Myocyte (in vitro differentiated cells): ENCODE measurements around the gene FABP2. TPM values are rescaled to one million over a fixed set of nuclear protein-coding genes. Genes with fewer than 3 reads are reported as not detected.
"Not testable (repeated sequence)": the region's sequence is repeated elsewhere in the genome, so short reads cannot be mapped to it uniquely, and the experiment has no call there.

Source experiments
- DNase-seq: peaks from one replicate; pipeline ENCODE4 v3.0.0-alpha.2; 2012; ENCODE audit warnings: low read depth
- polyA plus RNA-seq: library from polyadenylated mRNA; unstranded; fragments of >200 nt; gene quantifications from one replicate; pipeline ENCODE4 v1.2.1, GENCODE V29; 2012; ENCODE audit warnings: missing spikeins
- total RNA-seq: library from RNA; depleted of rRNA; stranded (reverse); fragments of >200 nt; gene quantifications from 2 replicates; pipeline ENCODE4 v1.2.3, GENCODE V29; 2014

Gene FABP2
- not detected in 2 replicates for total RNA-seq
- polyA plus RNA-seq = 0.04 TPM

DNA sequence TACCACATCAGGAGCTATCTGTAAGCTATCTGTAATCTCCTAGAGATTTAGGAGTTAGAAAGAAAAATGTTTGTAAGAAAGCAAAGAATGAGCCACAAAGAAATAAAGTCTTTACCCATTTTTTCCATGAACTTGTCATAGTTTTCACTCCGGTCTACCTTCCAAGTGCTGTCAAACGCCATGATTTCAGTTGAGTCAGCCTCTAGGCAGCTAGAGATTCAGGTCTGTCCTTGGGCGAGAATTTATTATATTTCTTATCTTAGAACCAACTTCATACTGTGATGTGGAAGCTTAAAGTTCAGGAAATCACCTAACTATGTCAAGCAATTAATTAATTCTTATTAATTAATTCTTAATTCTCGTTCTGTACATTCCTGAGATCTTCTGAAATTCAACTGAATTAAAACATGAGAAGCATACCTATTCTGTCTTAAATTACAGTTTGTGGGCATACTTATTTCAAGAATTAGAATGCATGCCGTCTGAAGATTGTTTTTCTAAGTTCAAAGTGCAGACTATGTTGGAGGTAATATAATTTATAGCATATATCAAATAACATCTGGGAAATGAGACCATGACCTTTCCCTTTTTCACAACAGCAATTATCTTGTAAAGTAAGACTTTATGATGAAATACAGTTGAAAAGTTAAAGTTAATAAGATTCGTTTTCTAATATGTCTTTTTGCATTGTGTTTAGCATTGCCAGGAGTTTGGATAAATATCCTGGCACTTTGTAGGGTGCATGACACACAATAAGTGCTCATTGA is at the start of gene FABP2:
FABP2 (minus strand) TSS at position 218 of the 767 bp plus-strand sequence; CDS start at position 182, 36 bp downstream.
- DNase-seq = no peak

DNA sequence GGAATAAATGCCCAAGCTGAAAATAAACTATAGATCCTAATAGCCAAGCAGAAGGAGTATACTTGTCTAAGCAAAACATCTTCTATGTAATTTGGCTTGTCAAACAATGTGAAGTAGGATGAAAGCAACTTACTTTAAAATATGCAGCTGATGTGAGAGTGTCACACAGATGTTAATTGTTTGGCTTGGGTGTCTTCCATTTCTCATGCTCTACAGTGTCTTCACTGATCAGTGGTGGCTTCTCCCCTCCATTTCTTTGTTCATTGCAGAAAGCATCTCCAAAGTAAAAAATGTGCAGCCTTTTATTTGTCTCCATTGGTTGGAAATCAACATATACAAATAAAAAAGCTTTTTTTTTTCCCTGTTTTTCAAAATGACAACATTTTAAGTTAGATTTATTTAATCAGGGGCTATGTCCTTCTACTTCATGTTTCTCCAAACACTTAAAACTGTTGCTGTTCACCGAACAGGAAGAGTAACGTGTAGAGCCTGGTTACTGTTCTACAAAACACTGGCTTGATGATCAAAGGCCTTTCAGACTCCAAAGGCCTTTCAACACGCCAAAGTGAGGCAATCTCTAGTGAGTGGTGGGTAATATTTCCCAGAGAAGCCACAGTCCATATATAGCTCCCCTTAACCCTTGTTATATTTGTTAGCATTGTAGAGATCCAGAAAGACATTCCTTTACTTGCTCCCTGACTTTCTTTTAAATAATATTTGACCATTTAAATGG is 49.2 kb upstream of the FABP2 start:
- not testable (repeated sequence) for DNase-seq

GRCh38 chr4:119370392-119370791 is 48.5 kb upstream of the FABP2 start:
- DNase-seq = peak; percentile 15

DNA sequence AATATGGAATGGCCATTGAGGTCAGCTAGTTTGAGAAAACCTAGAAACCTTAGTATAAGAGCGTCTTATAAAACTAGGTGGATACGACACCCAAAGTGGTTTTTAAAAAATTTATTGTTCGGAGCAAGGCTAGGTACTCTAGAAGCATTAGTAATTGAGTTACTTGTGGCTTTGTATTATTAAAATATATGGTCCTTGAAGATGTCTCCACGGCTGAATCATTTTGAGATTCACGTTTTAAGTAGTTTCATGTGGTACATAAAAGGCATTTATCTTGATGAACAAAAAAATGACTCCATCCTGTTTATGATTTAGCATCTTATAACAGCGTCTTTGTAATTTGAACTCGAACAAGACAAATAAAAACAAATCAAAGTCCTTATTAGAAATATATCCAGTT is 44.9 kb upstream of the FABP2 start:
- not testable (repeated sequence) for DNase-seq

GRCh38 chr4:119364203-119364602 is 42.3 kb upstream of the FABP2 start:
- not testable (repeated sequence) for DNase-seq

DNA sequence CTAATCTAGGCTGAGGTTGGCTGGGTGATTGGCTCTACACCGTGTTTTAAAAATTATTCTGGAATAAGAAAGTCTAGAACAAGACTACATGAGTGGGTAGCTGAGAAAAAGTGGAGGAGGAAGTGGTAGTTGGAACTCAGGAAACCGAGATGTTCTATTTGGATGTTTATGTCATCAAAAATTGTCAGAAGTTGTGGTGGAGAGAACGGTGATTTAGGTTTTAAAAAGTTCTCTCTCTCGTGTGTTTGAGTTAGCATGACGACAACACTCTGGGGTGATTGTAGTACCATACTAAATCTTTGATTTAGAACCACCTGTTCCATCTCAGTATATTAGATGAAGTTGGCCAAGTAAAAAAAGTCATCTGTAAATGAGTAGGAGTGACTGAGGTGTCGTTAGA is 41.4 kb upstream of the FABP2 start:
- DNase-seq = not testable (repeated sequence)

- DNase-seq = not testable (repeated sequence)
Observed at GRCh38 chr4:119362413-119362812, 40.5 kb upstream of the FABP2 start.

DNA sequence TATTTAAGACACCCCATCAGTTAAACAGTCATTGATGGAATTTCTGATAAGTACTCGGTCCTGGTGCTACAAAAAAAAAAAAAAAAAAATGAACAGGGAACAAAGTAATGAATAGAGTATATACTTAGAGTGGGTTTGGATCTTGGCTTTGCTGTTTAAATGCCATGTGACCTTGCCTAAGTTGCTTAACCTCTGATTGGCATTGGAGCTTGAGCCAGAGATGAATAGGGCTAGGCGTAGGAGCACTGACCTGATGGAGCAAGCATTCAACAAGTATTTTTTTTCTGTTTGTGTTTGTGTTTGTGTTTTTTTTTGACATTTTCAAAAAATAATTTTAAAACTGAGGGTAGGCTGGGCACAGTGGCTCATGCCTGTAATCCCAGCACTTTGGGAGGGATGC is 37.9 kb upstream of the FABP2 start:
- DNase-seq = not testable (repeated sequence)

- peak; percentile 52 for DNase-seq
Observed at GRCh38 chr4:119356796-119357195, 34.9 kb upstream of the FABP2 start.

DNA sequence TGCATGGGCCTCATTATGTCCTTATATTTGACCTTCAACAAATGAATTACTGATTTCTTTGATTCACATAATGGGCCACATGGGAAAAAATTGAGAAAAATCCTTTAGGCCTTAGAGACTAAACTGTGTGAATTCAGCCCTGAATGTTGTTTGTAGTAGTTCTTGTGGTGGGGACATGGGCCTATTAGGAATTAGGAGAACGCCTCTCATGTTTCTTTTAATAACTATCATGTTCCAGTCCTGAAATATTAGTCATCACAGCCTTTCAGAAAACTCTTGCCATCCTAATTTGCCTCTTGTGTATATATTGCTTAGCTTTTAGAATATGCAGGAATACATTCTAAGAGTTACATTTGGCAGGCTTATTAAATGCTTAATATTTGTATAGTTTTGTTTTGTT is 34.1 kb upstream of the FABP2 start:
- peak; percentile 44 for DNase-seq

GRCh38 chr4:119353364-119353763 is 31.4 kb upstream of the FABP2 start:
- DNase-seq = not testable (repeated sequence)

- not testable (repeated sequence) for DNase-seq
Observed at GRCh38 chr4:119348169-119348568, 26.2 kb upstream of the FABP2 start.

DNA sequence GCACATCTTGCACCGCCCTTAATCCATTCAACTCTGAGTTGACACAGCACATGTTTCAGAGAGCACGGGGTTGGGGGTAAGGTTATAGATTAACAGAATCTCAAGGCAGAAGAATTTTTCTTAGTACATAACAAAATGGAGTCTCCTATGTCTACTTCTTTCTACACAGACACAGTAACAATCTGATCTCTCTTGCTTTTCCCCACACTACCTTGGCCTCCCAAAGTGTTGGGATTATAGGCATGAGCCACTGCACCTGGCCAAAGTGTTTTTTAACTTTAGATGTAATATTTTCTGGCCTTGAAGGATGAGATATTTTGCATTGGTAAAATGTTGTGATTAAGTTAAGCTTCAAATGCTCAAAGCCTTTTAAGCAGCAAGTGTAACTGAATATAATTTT is 21.4 kb upstream of the FABP2 start:
- not testable (repeated sequence) for DNase-seq

GRCh38 chr4:119339895-119340294 is 18.0 kb upstream of the FABP2 start:
- DNase-seq = not testable (repeated sequence)

- DNase-seq = peak; percentile 59
Observed at GRCh38 chr4:119337010-119337409, 15.1 kb upstream of the FABP2 start.

DNA sequence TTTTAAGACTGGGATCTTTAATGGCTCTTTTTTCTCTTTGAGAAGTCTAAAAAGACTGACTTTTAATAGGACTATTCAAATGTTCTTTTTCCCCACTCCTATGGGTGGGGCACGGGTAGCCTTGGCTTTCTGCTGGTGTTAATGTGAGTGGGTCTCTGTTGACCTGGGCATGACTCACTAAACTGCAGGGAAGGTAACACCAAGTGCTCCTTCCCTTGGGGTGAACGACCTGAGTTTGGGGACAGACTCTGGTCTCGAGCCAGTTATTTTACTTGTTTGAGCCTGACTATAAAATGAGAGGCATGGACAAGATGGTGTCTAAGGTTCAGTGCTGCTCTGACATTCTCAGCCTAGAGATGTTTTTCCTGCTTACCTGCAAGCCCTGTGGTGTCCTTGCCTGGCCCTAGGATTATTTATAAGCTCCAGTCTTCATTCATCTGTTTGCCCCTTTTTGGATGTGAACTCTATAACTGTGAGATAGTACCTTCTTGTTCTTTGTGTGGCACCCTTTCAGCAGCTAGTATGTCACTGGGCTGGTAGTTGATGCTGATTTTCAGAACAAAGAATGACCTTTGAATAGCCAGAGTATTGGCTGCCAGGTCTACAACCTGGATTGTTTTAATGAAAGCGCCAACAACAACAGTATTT is 14.5 kb upstream of the FABP2 start:
- DNase-seq = not testable (repeated sequence)

GRCh38 chr4:119329835-119330620 is 8.1 kb upstream of the FABP2 start:
- DNase-seq = peak; percentile 43

- no peak for DNase-seq
Observed at GRCh38 chr4:119328695-119329094, 6.8 kb upstream of the FABP2 start.

- DNase-seq = no peak
Observed at GRCh38 chr4:119317990-119318389, 3.9 kb downstream of the FABP2 start.

DNA sequence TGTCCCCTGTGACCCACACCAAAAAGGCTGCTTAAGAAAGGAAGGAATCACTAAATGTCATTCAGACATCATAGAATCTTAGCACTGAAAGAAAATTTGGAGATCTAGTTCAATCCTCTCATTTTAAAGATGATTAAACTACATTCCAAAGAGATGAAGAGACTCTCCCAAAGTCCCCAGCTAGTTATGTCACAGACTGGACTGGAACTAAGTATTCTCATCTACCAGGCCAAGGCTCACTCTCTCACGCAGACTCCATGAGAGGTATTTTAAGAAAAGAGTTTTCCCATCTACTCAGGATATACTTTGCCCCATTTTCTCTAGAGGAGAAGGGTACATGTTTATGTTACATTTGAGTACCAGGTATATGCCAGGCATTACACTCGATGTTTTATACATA is 6.9 kb downstream of the FABP2 start:
- no peak for DNase-seq

GRCh38 chr4:119314356-119314755 is 7.6 kb downstream of the FABP2 start:
- peak; percentile 65 for DNase-seq
